ENCODE data around the gene CNDP1. TPM values are rescaled to one million over a fixed set of nuclear protein-coding genes. Genes with fewer than 3 reads are reported as not detected.

CNDP1 gene, protein sequence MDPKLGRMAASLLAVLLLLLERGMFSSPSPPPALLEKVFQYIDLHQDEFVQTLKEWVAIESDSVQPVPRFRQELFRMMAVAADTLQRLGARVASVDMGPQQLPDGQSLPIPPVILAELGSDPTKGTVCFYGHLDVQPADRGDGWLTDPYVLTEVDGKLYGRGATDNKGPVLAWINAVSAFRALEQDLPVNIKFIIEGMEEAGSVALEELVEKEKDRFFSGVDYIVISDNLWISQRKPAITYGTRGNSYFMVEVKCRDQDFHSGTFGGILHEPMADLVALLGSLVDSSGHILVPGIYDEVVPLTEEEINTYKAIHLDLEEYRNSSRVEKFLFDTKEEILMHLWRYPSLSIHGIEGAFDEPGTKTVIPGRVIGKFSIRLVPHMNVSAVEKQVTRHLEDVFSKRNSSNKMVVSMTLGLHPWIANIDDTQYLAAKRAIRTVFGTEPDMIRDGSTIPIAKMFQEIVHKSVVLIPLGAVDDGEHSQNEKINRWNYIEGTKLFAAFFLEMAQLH
- 0.15 TPM for polyA plus RNA-seq (2013, experiment 1 of 2)
- 0.25 TPM for polyA plus RNA-seq (2013, experiment 2 of 2)

DNA sequence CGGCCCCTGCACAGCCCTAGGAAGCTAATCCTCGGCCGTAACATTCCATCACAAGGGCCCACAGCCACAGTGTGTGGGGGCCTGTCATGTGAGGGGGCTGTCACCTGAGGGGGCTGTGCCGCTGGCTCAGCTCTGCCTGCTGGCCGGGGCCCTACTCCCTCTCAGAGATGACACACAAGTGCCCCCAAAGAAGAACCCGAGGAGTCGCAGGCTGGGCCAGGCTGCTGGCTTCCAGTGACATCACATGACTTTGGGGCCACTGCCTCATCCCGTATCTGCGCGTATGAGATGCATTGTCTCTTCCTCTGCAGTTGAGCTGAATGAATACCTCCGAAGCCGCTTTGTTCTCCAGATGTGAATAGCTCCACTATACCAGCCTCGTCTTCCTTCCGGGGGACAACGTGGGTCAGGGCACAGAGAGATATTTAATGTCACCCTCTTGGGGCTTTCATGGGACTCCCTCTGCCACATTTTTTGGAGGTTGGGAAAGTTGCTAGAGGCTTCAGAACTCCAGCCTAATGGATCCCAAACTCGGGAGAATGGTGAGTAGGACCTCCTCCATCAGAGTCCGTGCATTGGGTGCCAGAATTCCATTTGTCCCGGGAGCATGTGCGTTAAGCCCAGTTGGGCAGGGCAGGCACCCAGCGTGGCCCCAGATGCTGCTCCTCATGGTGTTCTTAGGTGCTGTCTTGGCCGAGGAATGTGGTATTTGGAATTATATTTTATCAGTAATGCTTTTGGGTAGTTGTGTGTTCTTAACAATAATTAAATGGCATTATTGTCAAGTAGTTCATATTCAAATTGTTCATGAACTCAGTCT lies at the start of gene CNDP1:
Gene CNDP1, plus strand, starts transcription at position 351 of the 820 bp plus-strand sequence. Its CDS starts 168 bp downstream, at position 519.
- Histone ChIP-seq H3K18ac (ENCODE audit: low read length) (peak within 1 kb of the TSS; percentile 33), H3K4me1 (ENCODE audit: control insufficient read depth in 2 of 2, insufficient read depth in 1 of 2, low read depth in 1 of 2, low read length in 2 of 2) (peaks cover 0 to 4% of the 10 kb centered on the region in 2 donors), H3K23ac (ENCODE audit: low read depth, low read length, poor library complexity) (no peak within 1 kb of the TSS), H2AK5ac (ENCODE audit: low read depth, low read length) (no peak within 1 kb of the TSS), H2AFZ (ENCODE audit: low read length) (peak within 1 kb of the TSS; percentile 66), H3K4me2 (ENCODE audit: insufficient read depth, low read length, poor library complexity, severe bottlenecking) (no peak within 1 kb of the TSS), H2BK5ac (ENCODE audit: low read length) (no peak within 1 kb of the TSS), H3K27me3 (ENCODE audit: control insufficient read depth in 3 of 3, insufficient read depth in 3 of 3, low read depth in 1 of 3, low read length in 3 of 3) (peaks cover 0 to 28% (median 0%) of the 10 kb centered on the region in 3 experiments), H3K36me3 (replicated peaks in 1 of 2; ENCODE audit: control insufficient read depth in 2 of 2, insufficient read depth in 2 of 2, low read length in 2 of 2) (no peaks in the 10 kb centered on the region), H3K9me3 (replicated peaks in 1 of 2; ENCODE audit: control insufficient read depth in 2 of 2, insufficient read depth in 1 of 2, low read depth in 1 of 2, low read length in 2 of 2) (peaks cover 0 to 2% of the 10 kb centered on the region in 2 donors), H4K8ac (ENCODE audit: low read depth, low read length) (no peak within 1 kb of the TSS), H3K79me1 (ENCODE audit: low read depth, low read length) (no peaks in the 10 kb centered on the region), H3K4ac (ENCODE audit: low read length) (no peak within 1 kb of the TSS), H2BK12ac (ENCODE audit: low read length) (no peak within 1 kb of the TSS), H2BK120ac (ENCODE audit: low read depth, low read length) (no peak within 1 kb of the TSS), H3K4me3 (ENCODE audit: low read length in 2 of 2) (no peak within 1 kb of the TSS), H3K14ac (ENCODE audit: low read length) (no peak within 1 kb of the TSS), H4K91ac (ENCODE audit: low read depth, low read length, poor library complexity) (no peak within 1 kb of the TSS), H3K9ac (ENCODE audit: low read depth, low read length, poor library complexity) (peak within 1 kb of the TSS; percentile 30), H3K27ac (replicated peaks; ENCODE audit: low read length) (no peak within 1 kb of the TSS), H2BK15ac (ENCODE audit: low read length) (no peak within 1 kb of the TSS)
- WGBS, 2 donors (ENCODE audit: extremely low coverage in 2 of 2, insufficient read length in 2 of 2, insufficient replicate concordance in 1 of 2): no CpG with 5 or more reads among the region's 21 CpGs
- DNase-seq (ENCODE audit: low spot score): no peak

DNA sequence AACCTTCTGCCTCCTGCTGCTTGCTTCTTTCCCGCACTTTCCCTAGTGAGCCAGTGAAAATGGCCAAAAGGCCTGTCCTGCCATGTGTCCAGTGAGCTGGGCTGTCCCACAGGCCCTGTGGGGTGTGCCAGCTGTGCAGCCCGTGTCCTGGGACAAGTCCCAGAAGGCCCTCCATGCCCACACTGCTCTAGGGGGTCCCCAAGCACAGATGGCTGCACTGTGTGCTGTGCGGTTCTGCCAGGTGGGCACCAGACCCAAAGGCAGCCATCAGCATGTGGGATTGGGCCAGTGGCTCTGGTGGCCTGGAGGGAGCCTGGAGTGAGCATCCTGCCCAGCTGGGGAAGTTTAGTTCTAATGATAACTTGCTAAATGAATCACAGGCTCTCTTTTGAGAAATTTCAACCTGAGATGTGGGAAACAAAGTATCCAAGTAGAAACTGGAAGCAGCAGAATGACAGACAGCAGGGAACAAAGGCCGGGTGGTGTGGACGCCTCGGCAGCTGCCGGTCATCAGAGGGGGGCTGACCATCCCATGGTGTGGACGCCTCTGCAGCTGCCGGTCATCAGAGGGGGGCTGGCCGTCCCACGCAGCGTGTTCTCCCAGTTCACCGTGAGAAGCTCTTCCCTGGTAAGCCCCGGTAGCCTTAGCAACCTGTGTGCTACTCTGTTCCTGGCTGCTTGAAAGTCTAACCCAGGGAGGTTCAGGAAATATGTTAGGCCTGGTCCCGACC lies 48.0 kb upstream of the CNDP1 start:
- Histone ChIP-seq H3K79me1 (ENCODE audit: low read depth, low read length) (no peaks in the 10 kb centered on the region), H2BK120ac (ENCODE audit: low read depth, low read length) (no peak overlapping the region), H3K4me3 (ENCODE audit: low read length in 2 of 2) (no peak overlapping the region), H2BK15ac (ENCODE audit: low read length) (peak overlapping the region; percentile 82), H2BK12ac (ENCODE audit: low read length) (peak overlapping the region; percentile 48), H4K91ac (ENCODE audit: low read depth, low read length, poor library complexity) (no peak overlapping the region), H3K18ac (ENCODE audit: low read length) (peak overlapping the region; percentile 63), H3K14ac (ENCODE audit: low read length) (no peak overlapping the region), H3K23ac (ENCODE audit: low read depth, low read length, poor library complexity) (no peak overlapping the region), H2AK5ac (ENCODE audit: low read depth, low read length) (peak overlapping the region; percentile 23), H3K4me2 (ENCODE audit: insufficient read depth, low read length, poor library complexity, severe bottlenecking) (no peak overlapping the region), H2AFZ (ENCODE audit: low read length) (peak overlapping the region; percentile 68), H3K27me3 (ENCODE audit: control insufficient read depth in 3 of 3, insufficient read depth in 3 of 3, low read depth in 1 of 3, low read length in 3 of 3) (peaks cover 0 to 14% (median 0%) of the 10 kb centered on the region in 3 experiments), H3K4me1 (ENCODE audit: control insufficient read depth in 2 of 2, insufficient read depth in 1 of 2, low read depth in 1 of 2, low read length in 2 of 2) (peaks cover 12 to 13% of the 10 kb centered on the region in 2 donors), H4K8ac (ENCODE audit: low read depth, low read length) (no peak overlapping the region), H2BK5ac (ENCODE audit: low read length) (no peak overlapping the region), H3K36me3 (replicated peaks in 1 of 2; ENCODE audit: control insufficient read depth in 2 of 2, insufficient read depth in 2 of 2, low read length in 2 of 2) (no peaks in the 10 kb centered on the region), H3K9ac (ENCODE audit: low read depth, low read length, poor library complexity) (no peak overlapping the region), H3K9me3 (replicated peaks in 1 of 2; ENCODE audit: control insufficient read depth in 2 of 2, insufficient read depth in 1 of 2, low read depth in 1 of 2, low read length in 2 of 2) (no peaks in the 10 kb centered on the region), H3K4ac (ENCODE audit: low read length) (no peak overlapping the region), H3K27ac (replicated peaks; ENCODE audit: low read length) (no peak overlapping the region)
- WGBS, 2 donors (ENCODE audit: extremely low coverage in 2 of 2, insufficient read length in 2 of 2, insufficient replicate concordance in 1 of 2): no CpG with 5 or more reads among the region's 15 CpGs
- no peak for DNase-seq (ENCODE audit: low spot score)

DNA sequence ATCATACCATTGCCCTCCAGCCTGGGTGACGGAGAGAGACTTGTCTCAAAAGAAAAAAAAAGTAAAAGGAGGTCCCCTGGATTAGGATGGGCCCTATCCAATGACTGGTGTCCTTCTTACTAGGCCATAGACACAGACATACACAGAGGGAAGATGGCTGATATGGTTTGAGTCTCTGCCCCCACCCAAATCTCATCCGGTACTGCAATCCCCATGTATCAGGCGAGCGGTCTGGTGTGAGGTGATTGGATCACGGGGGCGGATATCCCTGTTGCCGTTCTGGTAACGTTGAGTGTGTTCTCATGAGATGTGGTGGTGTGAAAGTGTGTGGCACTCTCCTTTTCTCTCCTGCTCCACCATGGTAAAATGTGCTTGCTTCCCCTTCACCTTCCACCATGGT lies 45.9 kb upstream of the CNDP1 start:
- Histone ChIP-seq H3K79me1 (ENCODE audit: low read depth, low read length) (no peaks in the 10 kb centered on the region), H2BK15ac (ENCODE audit: low read length) (no peak overlapping the region), H3K4me2 (ENCODE audit: insufficient read depth, low read length, poor library complexity, severe bottlenecking) (no peak overlapping the region), H3K9ac (ENCODE audit: low read depth, low read length, poor library complexity) (no peak overlapping the region), H2AK5ac (ENCODE audit: low read depth, low read length) (no peak overlapping the region), H4K91ac (ENCODE audit: low read depth, low read length, poor library complexity) (no peak overlapping the region), H3K4me3 (ENCODE audit: low read length in 2 of 2) (no peak overlapping the region), H3K4me1 (ENCODE audit: control insufficient read depth in 2 of 2, insufficient read depth in 1 of 2, low read depth in 1 of 2, low read length in 2 of 2) (peaks cover 12 to 13% of the 10 kb centered on the region in 2 donors), H4K8ac (ENCODE audit: low read depth, low read length) (no peak overlapping the region), H3K9me3 (replicated peaks in 1 of 2; ENCODE audit: control insufficient read depth in 2 of 2, insufficient read depth in 1 of 2, low read depth in 1 of 2, low read length in 2 of 2) (peaks cover 0 to 6% of the 10 kb centered on the region in 2 donors), H2BK120ac (ENCODE audit: low read depth, low read length) (no peak overlapping the region), H2BK12ac (ENCODE audit: low read length) (no peak overlapping the region), H3K36me3 (replicated peaks in 1 of 2; ENCODE audit: control insufficient read depth in 2 of 2, insufficient read depth in 2 of 2, low read length in 2 of 2) (no peaks in the 10 kb centered on the region), H2AFZ (ENCODE audit: low read length) (peak overlapping the region; percentile 39), H2BK5ac (ENCODE audit: low read length) (no peak overlapping the region), H3K4ac (ENCODE audit: low read length) (no peak overlapping the region), H3K27me3 (ENCODE audit: control insufficient read depth in 3 of 3, insufficient read depth in 3 of 3, low read depth in 1 of 3, low read length in 3 of 3) (peaks cover 0 to 11% (median 0%) of the 10 kb centered on the region in 3 experiments), H3K27ac (replicated peaks; ENCODE audit: low read length) (no peak overlapping the region), H3K18ac (ENCODE audit: low read length) (no peak overlapping the region), H3K14ac (ENCODE audit: low read length) (no peak overlapping the region), H3K23ac (ENCODE audit: low read depth, low read length, poor library complexity) (no peak overlapping the region)
- DNase-seq (ENCODE audit: low spot score): no peak
- WGBS, 2 donors (ENCODE audit: extremely low coverage in 2 of 2, insufficient read length in 2 of 2, insufficient replicate concordance in 1 of 2): no CpG with 5 or more reads among the region's 8 CpGs

Measured in neuronal stem cell (in vitro differentiated cells).